Measurements from ENCODE around the gene TEAD4.
"Not testable (repeated sequence)": the region's sequence is repeated elsewhere in the genome, so short reads cannot be mapped to it uniquely, and the experiment has no call there.

TEAD4 gene

GRCh38 chr12:3054374-3054773, 95.2 kb downstream of the TEAD4 start:
- DNase-seq = no peak

- DNase-seq = no peak
Measured at GRCh38 chr12:3055026-3055703, 96.0 kb downstream of the TEAD4 start.

GRCh38 chr12:3055704-3056467, 96.7 kb downstream of the TEAD4 start:
- DNase-seq = no peak

- DNase-seq = no peak
Measured at GRCh38 chr12:3061059-3061458, 101.9 kb downstream of the TEAD4 start.

GRCh38 chr12:3061501-3062215, 102.5 kb downstream of the TEAD4 start:
- no peak for DNase-seq

GRCh38 chr12:3065300-3065699, 106.1 kb downstream of the TEAD4 start:
- DNase-seq = no peak

- DNase-seq = not testable (repeated sequence)
Measured at GRCh38 chr12:3065846-3066245, 106.6 kb downstream of the TEAD4 start.

- DNase-seq = no peak
Measured at GRCh38 chr12:3069714-3070113, 110.5 kb downstream of the TEAD4 start.

- DNase-seq = no peak
Measured at GRCh38 chr12:3071107-3071506, 111.9 kb downstream of the TEAD4 start.

- no peak for DNase-seq
Measured at GRCh38 chr12:3071710-3072109, 112.5 kb downstream of the TEAD4 start.

- DNase-seq = peak; percentile 72
Measured at GRCh38 chr12:3073438-3074250, 114.4 kb downstream of the TEAD4 start.

- DNase-seq = no peak
Measured at GRCh38 chr12:3075315-3075714, 116.1 kb downstream of the TEAD4 start.

- DNase-seq = peak; percentile 51
Measured at GRCh38 chr12:3076730-3077571, 117.8 kb downstream of the TEAD4 start, which contains the start of gene TSPAN9. Gene TSPAN9, plus strand, starts transcription at chr12:3077379. Its CDS starts 123,815 bp downstream, at chr12:3201194.

GRCh38 chr12:3077572-3078081, 118.4 kb downstream of the TEAD4 start:
- peak; percentile 24 for DNase-seq

- DNase-seq = no peak
Measured at GRCh38 chr12:3078086-3078820, 119.1 kb downstream of the TEAD4 start.

GRCh38 chr12:3081091-3081490, 121.9 kb downstream of the TEAD4 start:
- DNase-seq = no peak

- DNase-seq = no peak
Measured at GRCh38 chr12:3081886-3082285, 122.7 kb downstream of the TEAD4 start.

GRCh38 chr12:3083241-3083920, 124.2 kb downstream of the TEAD4 start:
- no peak for DNase-seq

GRCh38 chr12:3083921-3084347, 124.7 kb downstream of the TEAD4 start:
- no peak for DNase-seq

GRCh38 chr12:3084742-3085141, 125.5 kb downstream of the TEAD4 start:
- no peak for DNase-seq
